Bronchus fibroblast of lung (primary cell): ENCODE data around the gene SCFD2. TPM values are rescaled to one million over a fixed set of nuclear protein-coding genes. Genes with fewer than 3 reads are reported as not detected.

ENCODE experiments used
- total RNA-seq: library from RNA; depleted of rRNA; stranded (reverse); fragments of >200 nt; gene quantifications from 2 replicates; pipeline ENCODE4 v1.2.3, GENCODE V29; 2015

SCFD2 gene
- total RNA-seq = 15.5 and 19.3 TPM in 2 replicates

GRCh38 chr4:53365486-53366300, at the start of gene SCFD2:
Gene SCFD2 (minus strand): TSS chr4:53366061.

DNA sequence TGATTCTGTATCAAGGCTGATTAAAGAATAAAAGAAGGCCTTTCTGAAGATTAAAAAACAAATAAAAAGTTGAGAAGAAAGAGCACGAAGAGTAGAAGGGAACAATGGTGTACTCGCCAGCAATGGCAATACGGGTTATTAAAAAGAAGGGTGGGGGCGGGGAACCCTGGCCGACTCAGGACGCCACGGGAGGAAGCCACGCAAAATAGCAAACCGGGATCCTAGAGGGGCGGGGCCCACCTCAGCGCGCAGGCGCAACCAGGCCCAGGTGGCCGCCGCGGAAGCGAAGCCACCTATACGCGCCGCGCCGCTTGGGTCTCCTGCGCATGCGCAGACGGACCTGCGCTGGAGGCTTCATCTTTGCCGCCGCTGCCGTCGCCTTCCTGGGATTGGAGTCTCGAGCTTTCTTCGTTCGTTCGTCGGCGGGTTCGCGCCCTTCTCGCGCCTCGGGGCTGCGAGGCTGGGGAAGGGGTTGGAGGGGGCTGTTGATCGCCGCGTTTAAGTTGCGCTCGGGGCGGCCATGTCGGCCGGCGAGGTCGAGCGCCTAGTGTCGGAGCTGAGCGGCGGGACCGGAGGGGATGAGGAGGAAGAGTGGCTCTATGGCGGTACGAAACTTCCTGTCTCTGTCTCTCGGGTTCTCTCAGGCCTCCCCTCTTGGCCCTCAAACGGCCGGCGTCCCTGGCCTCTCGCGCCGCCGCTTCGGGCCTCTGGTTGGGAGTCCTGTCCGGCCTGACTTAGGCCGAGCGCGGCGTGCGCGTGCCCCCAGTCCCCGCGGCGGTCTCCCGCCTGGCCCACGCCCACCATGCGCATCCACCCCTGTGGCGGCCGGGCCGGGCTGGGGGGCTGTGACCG, 11.7 kb upstream of the SCFD2 start, which contains the start of gene FIP1L1:
Gene FIP1L1, plus strand, starts transcription at position 323 of the 852 bp plus-strand sequence. Its CDS starts 198 bp downstream, at position 521.

GRCh38 chr4:52861879-52862616, 503.8 kb downstream of the SCFD2 start, which contains the start of gene RASL11B:
Gene RASL11B (plus strand): TSS chr4:52862317. CDS start chr4:52862508, 191 bp downstream.

Other genes starting within 250 kb of the SCFD2 start
- gene FIP1L1, start 11.6 kb upstream of the SCFD2 start, total RNA-seq = 26.0 and 31.8 TPM in 2 replicates
- gene LNX1, start 225.4 kb upstream of the SCFD2 start, total RNA-seq = 0.17 and 0.59 TPM in 2 replicates